HG02610 (cell line): ENCODE measurements around the gene NSD1.

Experiments used
- ATAC-seq: cut with Tn5 transposase; IDR thresholded peaks from one replicate; pipeline ENCODE4 v1.9.1; 2021; ENCODE audit warnings: mild to moderate bottlenecking, moderate library complexity; ENCODE audit not compliant: unreplicated experiment

NSD1 gene, protein sequence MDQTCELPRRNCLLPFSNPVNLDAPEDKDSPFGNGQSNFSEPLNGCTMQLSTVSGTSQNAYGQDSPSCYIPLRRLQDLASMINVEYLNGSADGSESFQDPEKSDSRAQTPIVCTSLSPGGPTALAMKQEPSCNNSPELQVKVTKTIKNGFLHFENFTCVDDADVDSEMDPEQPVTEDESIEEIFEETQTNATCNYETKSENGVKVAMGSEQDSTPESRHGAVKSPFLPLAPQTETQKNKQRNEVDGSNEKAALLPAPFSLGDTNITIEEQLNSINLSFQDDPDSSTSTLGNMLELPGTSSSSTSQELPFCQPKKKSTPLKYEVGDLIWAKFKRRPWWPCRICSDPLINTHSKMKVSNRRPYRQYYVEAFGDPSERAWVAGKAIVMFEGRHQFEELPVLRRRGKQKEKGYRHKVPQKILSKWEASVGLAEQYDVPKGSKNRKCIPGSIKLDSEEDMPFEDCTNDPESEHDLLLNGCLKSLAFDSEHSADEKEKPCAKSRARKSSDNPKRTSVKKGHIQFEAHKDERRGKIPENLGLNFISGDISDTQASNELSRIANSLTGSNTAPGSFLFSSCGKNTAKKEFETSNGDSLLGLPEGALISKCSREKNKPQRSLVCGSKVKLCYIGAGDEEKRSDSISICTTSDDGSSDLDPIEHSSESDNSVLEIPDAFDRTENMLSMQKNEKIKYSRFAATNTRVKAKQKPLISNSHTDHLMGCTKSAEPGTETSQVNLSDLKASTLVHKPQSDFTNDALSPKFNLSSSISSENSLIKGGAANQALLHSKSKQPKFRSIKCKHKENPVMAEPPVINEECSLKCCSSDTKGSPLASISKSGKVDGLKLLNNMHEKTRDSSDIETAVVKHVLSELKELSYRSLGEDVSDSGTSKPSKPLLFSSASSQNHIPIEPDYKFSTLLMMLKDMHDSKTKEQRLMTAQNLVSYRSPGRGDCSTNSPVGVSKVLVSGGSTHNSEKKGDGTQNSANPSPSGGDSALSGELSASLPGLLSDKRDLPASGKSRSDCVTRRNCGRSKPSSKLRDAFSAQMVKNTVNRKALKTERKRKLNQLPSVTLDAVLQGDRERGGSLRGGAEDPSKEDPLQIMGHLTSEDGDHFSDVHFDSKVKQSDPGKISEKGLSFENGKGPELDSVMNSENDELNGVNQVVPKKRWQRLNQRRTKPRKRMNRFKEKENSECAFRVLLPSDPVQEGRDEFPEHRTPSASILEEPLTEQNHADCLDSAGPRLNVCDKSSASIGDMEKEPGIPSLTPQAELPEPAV (N-terminal part only)

DNA sequence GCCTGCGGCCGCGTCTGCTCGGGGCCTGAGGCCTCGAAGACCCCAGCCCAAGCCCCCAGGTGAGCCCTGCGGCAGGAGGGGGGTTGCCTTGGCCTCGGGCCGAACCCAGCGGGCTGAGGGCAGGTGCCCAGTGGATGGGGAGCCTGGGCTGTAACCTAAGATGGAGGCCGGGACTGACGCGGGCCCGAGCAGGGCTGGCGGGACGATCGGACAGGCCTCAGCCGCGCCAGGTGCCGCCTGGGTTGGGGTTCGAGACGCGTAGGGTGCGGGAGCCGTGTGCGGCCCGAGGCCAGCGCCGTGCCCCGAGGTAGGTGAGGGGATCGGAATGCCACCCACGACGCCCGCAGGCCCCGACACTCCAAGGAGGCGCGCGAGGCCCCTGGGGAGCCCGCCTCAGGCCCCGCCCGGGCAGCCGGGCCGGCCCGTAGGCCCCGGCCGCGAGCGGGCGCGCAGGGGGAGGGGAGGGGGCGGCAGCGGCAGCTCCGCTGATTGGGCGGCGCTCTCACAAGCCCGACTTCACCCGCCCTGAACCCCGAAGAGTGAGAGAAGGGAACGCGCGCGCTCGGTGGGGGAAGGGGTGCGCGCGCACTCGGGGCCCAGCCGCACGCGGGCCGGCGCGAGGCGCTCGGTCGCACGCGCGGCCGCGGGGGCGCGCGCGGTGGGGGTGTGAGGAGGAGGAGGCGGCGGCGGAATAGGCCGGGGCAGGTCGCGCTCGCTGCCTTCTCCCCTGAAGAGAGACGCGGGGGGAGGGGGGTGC lies at the start of gene NSD1:
Gene NSD1 (plus strand): TSS at position 678 of the 757 bp plus-strand sequence. CDS start 1,331 bp downstream, outside the sequence.
- ATAC-seq = peak; percentile 62

DNA sequence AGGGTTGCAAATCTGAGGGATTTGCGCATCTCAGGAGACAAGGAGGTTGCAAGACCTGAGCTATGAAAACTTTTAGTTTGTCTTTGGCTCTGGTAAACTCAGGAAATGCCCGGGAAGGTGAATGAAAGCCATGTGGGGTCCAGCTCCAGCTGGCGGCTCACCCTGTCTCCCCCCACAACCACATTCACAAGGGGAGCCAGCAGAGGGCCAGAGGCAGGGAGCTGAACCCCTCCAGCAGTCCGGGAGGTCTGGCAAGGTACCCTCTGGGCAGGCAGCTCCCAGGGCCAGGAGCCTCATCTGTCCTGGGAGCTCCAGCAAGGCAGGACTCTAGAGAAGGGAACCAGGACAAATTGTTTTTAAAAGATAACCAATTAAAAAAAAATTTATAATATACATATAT lies 49.4 kb upstream of the NSD1 start:
- no peak for ATAC-seq

DNA sequence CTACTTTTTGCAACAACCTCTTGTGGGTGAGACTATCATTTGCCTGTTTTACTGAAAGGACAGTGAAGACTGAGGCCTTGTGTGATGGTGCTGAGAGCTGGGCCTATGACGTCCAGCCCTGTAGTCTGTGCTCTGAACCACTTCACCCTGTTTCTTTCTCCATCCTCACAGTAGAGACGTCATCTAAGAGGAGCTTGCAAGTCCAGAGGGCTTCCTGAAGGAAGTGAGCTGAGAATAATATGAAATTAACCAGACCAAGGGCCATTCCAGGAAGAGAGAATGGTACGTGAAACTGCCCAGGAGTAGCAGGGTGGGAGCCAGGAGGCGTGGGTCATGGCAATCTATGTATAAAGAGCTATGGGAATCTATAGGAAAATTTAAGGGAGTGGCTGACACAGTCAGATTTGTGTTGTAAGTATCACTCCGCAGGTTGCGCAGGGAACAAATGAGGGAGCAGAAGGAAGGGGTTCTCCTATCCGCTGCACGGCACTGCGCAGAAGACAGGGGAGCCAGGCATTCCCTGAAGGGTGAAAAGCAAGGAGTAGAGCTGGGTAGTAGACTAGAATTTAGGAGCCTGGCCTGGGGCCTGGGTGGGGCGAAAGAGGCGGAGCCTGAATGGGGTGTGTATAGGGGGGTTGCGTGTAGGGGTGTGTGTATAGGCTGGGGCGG lies 47.5 kb upstream of the NSD1 start:
- no peak for ATAC-seq

DNA sequence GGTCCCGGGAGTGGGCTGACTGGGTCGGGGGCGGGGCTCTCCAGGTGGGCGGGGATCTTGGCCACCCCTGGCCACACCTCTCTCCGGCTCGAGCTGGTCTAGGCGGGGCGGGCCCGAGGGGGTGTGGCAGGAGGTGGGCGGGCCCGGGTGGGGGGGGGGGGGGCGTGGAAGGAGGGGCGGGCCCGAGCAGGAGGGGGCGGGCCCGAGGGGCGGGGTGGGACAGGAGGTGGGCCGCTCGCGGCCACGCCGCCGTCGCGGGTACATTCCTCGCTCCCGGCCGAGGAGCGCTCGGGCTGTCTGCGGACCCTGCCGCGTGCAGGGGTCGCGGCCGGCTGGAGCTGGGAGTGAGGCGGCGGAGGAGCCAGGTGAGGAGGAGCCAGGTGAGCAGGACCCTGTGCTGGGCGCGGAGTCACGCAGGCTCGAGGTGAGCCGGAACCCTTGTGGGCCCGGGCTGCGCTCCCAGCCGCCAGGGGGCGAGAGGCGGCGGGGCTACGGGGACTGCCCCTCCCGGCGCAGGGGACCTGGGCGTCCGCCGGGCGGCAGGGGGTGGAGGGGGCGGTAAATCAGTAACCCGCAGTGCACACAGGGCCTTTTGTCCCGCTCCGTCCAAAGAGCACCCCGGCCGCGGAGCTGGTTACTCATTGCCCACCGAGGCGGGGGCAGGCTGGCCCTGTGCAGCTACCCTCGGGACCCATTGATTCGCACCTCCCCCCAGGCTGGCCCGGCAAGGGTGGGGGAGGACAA lies 46.7 kb upstream of the NSD1 start, which contains the start of gene FGFR4:
Gene FGFR4 (plus strand): TSS at position 262 of the 744 bp plus-strand sequence. CDS start 2,688 bp downstream, outside the sequence.
- ATAC-seq = no peak

DNA sequence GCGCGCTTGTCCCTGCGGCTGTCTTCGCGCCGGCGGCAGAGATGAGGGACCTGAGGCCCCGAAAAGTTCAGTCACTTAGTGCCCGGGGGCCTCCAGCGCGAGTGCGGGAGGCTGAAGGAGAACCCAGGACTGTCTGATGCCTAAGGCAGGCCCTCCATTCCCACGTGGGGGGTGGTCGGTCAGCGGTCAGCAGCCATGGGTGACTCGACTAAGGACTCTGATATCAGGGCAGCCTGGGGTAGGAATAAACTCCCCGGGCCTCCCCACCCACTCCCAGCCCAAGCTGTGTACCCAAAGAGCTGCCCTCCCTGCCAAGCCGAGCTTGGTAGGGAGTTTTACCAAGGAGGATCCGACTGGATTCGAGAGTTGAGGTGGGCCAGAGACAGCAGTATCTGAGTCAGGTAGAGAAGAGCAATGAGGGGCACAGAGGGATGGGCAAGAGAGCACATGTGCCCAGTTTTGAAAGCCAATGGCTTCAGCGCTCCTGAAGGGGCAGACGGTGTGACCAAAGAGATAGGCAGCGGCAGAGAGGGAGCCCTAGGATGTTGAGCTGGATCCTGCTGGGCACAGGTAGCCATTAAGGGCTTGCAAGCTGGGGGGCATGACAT lies 46.1 kb upstream of the NSD1 start:
- no peak for ATAC-seq

DNA sequence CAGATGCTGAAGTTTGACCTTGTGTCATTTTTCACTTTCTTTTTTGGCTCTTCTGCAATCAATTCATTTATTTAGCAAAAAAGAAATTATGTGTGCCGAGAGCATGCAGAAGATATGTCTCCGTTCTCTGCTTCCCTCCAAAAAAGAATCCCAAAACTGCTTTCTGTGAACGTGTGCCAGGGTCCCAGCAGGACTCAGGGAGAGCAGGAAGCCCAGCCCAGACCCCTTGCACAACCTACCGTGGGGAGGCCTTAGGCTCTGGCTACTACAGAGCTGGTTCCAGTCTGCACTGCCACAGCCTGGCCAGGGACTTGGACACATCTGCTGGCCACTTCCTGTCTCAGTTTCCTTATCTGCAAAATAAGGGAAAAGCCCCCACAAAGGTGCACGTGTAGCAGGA lies 44.4 kb upstream of the NSD1 start:
- ATAC-seq = no peak

DNA sequence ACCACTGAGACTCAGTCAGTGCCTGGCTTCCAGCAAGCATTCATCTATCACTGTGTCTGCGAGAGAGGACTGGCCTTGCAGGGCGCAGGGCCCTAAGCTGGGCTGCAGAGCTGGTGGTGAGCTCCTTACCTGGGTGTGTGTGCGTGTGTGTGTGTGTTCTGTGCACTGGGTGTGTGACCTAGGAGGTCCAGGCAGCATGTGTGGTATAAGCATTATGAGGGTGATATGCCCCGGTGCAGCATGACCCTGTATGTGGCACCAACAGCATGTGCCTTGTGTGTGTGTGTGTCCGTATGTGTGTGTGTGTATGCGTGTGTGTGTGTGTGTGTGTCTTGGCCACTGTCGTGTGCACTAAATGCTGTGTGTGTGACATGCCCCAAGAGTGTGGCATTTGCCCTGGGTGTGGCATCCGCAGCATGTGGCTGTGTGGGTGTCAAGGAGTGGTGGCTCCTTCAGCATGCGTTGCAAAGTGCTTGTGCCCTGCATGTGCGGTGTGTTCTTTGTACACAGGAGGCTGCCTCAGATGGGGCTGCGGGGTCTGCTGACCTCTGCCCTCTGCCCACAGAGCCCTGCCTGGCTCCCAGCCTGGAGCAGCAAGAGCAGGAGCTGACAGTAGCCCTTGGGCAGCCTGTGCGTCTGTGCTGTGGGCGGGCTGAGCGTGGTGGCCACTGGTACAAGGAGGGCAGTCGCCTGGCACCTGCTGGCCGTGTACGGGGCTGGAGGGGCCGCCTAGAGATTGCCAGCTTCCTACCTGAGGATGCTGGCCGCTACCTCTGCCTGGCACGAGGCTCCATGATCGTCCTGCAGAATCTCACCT lies 43.5 kb upstream of the NSD1 start:
- ATAC-seq = no peak

DNA sequence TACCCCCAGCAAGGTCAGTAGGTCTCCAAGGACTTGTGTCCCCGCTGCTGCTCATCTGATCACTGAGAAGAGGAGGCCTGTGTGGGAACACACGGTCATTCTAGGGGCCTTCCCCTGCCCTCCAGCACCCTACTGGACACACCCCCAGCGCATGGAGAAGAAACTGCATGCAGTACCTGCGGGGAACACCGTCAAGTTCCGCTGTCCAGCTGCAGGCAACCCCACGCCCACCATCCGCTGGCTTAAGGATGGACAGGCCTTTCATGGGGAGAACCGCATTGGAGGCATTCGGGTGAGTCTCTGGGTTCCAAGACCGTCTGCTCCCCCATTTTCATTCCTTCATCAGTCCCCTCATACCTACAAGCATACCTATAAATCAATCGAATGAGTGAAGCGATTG lies 42.8 kb upstream of the NSD1 start:
- no peak for ATAC-seq

DNA sequence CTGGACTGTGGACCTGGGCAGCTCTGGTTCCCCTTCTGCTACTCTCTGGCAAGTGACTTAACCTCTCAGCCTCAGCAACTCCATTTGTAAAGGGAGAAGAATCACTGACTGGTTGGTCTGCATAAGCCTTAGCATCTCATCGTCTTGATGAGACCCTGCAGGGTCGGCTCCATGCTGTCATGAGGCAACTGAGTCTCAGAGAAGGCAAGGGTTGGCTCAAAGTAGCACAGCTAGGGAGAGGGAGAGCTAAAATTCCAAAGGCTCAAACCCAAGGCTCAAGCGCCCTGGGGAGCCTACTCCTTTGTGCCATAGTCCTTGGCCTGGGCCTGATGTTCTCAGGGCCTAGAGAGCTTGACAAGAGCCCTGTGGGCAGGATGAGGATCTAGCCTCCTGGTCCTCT lies 42.3 kb upstream of the NSD1 start:
- no peak for ATAC-seq

DNA sequence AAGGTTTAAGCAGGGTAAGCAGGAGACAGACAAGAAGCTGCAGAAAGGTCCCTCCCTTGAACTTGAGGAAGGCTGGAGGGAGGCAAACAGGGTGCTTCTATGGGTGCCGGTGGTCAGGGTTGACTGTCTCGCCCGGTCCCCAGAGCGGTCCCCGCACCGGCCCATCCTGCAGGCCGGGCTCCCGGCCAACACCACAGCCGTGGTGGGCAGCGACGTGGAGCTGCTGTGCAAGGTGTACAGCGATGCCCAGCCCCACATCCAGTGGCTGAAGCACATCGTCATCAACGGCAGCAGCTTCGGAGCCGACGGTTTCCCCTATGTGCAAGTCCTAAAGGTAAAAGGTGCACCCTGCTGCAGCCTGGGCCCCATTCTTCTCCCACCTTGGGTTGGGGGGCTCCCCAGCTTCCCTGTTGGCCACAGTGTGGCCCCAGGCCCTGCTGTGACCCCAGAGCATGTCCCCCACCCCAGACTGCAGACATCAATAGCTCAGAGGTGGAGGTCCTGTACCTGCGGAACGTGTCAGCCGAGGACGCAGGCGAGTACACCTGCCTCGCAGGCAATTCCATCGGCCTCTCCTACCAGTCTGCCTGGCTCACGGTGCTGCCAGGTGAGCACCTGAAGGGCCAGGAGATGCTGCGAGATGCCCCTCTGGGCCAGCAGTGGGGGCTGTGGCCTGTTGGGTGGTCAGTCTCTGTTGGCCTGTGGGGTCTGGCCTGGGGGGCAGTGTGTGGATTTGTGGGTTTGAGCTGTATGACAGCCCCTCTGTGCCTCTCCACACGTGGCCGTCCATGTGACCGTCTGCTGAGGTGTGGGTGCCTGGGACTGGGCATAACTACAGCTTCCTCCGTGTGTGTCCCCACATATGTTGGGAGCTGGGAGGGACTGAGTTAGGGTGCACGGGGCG lies 41.1 kb upstream of the NSD1 start:
- no peak for ATAC-seq

DNA sequence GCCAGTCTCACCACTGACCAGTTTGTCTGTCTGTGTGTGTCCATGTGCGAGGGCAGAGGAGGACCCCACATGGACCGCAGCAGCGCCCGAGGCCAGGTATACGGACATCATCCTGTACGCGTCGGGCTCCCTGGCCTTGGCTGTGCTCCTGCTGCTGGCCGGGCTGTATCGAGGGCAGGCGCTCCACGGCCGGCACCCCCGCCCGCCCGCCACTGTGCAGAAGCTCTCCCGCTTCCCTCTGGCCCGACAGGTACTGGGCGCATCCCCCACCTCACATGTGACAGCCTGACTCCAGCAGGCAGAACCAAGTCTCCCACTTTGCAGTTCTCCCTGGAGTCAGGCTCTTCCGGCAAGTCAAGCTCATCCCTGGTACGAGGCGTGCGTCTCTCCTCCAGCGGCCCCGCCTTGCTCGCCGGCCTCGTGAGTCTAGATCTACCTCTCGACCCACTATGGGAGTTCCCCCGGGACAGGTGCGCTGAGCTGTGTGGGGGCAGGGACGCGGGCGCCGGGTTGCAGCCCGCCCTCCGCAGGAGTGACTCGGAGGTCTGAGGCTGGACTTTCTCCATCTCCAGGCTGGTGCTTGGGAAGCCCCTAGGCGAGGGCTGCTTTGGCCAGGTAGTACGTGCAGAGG lies 40.4 kb upstream of the NSD1 start:
- no peak for ATAC-seq

DNA sequence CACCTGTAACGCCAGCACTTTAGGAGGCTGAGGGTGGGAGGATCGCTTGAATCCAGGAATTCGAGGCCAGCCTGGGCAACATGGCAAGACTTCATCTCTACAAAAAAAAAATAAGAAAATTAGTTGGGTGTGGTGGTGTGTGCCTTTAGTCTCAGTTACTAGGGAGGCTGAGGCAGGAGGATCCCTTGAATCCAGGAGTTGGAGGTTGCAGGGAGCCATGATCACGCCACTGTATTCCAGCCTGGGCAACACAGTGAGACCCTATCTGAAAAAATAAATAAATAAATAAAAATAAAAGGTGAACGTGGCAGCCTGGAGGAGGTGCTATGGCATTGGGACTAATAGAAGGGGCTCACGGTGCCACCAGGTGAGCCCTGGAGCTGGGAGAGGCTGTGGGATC lies 39.8 kb upstream of the NSD1 start:
- no peak for ATAC-seq

DNA sequence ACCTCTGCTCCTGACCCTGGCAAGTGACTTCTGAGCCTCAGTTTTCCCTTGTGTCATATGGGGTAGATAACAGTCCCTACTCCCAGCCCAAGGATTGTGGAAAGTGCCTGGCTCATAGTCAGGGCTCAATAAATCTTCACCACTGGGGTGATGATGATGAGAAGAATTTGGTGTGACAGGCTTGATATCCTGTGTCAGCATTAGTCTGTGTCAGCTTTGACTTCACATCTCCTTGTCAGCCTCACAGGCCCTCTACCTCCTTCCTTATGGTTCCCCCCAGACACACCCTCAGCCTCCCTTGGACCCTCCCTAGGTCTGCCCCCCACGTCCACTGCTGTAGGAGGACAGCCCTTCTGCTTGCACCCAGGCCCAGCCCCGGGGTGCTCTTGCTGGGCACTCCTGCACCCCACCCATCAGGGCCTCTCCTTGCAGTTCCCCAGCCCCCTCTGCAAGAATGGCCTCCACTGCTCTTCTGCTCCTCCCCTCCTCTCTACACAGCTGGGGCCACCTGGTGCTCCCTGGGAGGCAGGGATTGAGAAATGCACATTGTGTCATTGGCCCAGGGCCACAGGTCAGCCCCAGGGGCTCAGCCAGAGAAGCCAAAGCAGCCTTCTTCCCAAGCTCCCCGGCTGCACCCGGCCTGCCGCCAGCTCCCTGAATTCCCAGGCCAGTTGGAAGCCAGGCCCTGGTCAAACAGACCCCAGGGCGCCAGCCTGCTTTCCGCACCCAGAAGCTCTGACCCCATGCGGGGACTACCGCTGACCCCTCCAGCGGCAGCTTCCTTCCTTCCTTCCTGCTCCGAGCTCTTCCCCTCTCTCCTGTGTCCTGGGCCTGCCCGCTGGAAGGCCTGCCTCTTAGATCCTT lies 39.1 kb upstream of the NSD1 start:
- ATAC-seq = no peak

DNA sequence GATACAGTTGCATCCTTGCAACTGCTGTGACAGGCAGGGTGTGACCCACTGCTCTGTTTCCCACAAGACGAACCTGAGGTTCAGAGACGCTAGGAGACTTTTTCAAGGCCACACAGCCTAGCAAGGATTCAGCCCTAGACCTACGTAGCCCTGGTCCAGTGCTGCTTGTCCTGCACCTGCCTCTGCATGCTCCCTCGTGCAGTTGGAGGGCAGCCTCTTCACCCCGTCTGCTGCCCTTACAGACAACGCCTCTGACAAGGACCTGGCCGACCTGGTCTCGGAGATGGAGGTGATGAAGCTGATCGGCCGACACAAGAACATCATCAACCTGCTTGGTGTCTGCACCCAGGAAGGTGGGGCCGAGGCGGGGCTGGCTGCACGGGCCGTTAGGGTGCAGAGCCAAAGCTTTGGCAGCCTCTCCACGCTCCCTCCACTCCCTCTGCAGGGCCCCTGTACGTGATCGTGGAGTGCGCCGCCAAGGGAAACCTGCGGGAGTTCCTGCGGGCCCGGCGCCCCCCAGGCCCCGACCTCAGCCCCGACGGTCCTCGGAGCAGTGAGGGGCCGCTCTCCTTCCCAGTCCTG lies 38.4 kb upstream of the NSD1 start:
- no peak for ATAC-seq
